ENCODE measurements around the gene BRMS1L. TPM values are rescaled to one million over a fixed set of nuclear protein-coding genes. Genes with fewer than 3 reads are reported as not detected.

Gene BRMS1L
- total and polyA plus RNA-seq, 9 of the 15 experiments (the other 6 are each of a cell fraction or from before 2014, with no cell fraction given) = 1.2 to 4.7 (median 3.3) TPM

- TF ChIP-seq JUND (IDR thresholded peaks at IDR 0.05; ENCODE audit: borderline replicate concordance, low read depth, low read length) (peak; percentile 85), JUND (tag; IDR thresholded peaks at IDR 0.05; ENCODE audit: borderline replicate concordance, low read depth, low read length) (peak; percentile 60; the same call in 2 of the 3 replicates), POLR2G (IDR thresholded peaks at IDR 0.05; ENCODE audit: low read depth, low read length) (peak; percentile 92), KHSRP (IDR thresholded peaks at IDR 0.05) (peak; percentile 79), TARDBP (IDR thresholded peaks at IDR 0.05) (peak; percentile 98), BMI1 (IDR thresholded peaks at IDR 0.05; ENCODE audit: low read length) (peak; percentile 60; the same call in 1 of the 2 replicates), MBD2 (IDR thresholded peaks at IDR 0.05; ENCODE audit: borderline replicate concordance, low read depth) (0 out of 2 replicates have a peak, but pooled peaks have one; percentile 24), TAF1 (IDR thresholded peaks at IDR 0.05; ENCODE audit: control insufficient read depth, extremely low read depth, insufficient read depth, low read length, severe bottlenecking) (peak; percentile 64), PML (IDR thresholded peaks at IDR 0.05; ENCODE audit: low read length) (peak; percentile 21; the same call in 1 of the 2 replicates), RBFOX2 (IDR thresholded peaks at IDR 0.05; ENCODE audit: low read depth, low read length) (peak; percentile 85)
Observed at GRCh38 chr14:35808638-35809563, 17.2 kb upstream of the BRMS1L start, which contains the start of gene RALGAPA1 (continued).

- no peaks in the 10 kb centered on the region for H3K27me3 ChIP-seq (ENCODE audit: control insufficient read depth in 2 of 2, insufficient read depth in 2 of 2, low read length in 2 of 2)
- TF ChIP-seq ZNF217 (CRISPR knock-in tag; IDR thresholded peaks at IDR 0.05) = no peak
- TF ChIP-seq POLR3A (IDR thresholded peaks at IDR 0.05; ENCODE audit: borderline replicate concordance, extremely low read depth, insufficient read depth, insufficient read length) = no peak
- TF ChIP-seq MCM2 (IDR thresholded peaks at IDR 0.05; ENCODE audit: low read depth) = no peak
- no peak for TF ChIP-seq FOXA1 (IDR thresholded peaks at IDR 0.05; ENCODE audit: borderline replicate concordance)
- TF ChIP-seq ZNF79 (CRISPR knock-in tag; IDR thresholded peaks at IDR 0.05; ENCODE audit: low read depth) = no peak
- in situ Hi-C loops (cut with MboI) (no loop called here), intact Hi-C loops (cut with micrococcal nuclease) (no loop called here)
- WGBS (ENCODE audit: insufficient coverage, low coverage, missing lambda C conversion rate) = 5% methylated on average over 2 of the region's 2 CpGs
- ATAC-seq (no peak), DNase-seq (ENCODE audit: extremely low read depth in 1 of 4, low spot score in 3 of 4) (no peak), FAIRE-seq (no peak)
- H3K27ac ChIP-seq (ENCODE audit: extremely low read depth, low read depth, low read length) = no peak overlapping the region
- ChIA-PET POLR2A (interaction anchor here (1.0 kb wide), 1 partner anchor 25 kb away, joined by 3 read pairs; no protein-coding TSS in a partner anchor), CTCF (ENCODE audit: low intra/inter-chr PET ratio) (no interaction called here)
- no TSS peak for BruUV-seq (replicated peaks)
- peaks cover 10% of the 10 kb centered on the region for H3K79me2 ChIP-seq (ENCODE audit: control insufficient read depth, insufficient read depth, low read length)
- H3K4me3 ChIP-seq = peak overlapping the region; percentile 63; the same call in 1 of the 2 replicates
- peak overlapping the region; percentile 85 for H2AFZ ChIP-seq (ENCODE audit: low read depth, low read length)
- H3K4me2 ChIP-seq (ENCODE audit: insufficient read depth, low read length) = 0 out of 2 replicates have a peak overlapping the region, but pooled peaks have one; percentile 86
- peaks cover 5 to 6% of the 10 kb centered on the region in 2 experiments; a peak in 3 of 5 replicates for H3K4me1 ChIP-seq (replicated peaks in 1 of 2; ENCODE audit: control insufficient read depth in 2 of 2, insufficient read depth in 2 of 2, low read length in 2 of 2)
- no peaks in the 10 kb centered on the region for H3K9me3 ChIP-seq (replicated peaks; ENCODE audit: control insufficient read depth, insufficient read depth, low read depth, low read length)
- no peaks in the 10 kb centered on the region for H3K36me3 ChIP-seq (ENCODE audit: control insufficient read depth, insufficient read depth, low read length)
- no peaks in the 10 kb centered on the region for H4K20me1 ChIP-seq (replicated peaks; ENCODE audit: control insufficient read depth, insufficient read depth, low read length)
- H3K9ac ChIP-seq (ENCODE audit: insufficient read depth in 1 of 2, low read depth in 2 of 2, low read length in 2 of 2) = no peak overlapping the region
- H3K9me1 ChIP-seq (ENCODE audit: control insufficient read depth, insufficient read depth, low read length) = no peaks in the 10 kb centered on the region
Observed at GRCh38 chr14:35809597-35809996, 16.5 kb upstream of the BRMS1L start.

Data from K562 (cell line).